HL-60 (cell line): ENCODE measurements around the gene RPL3.

ENCODE experiments used
- DNase-seq, 2 experiments: peaks; one replicate each; pipeline ENCODE4 v3.0.0-alpha.2; 2010 to 2020; ENCODE audit warnings: low read depth in 1 of 2, low spot score in 1 of 2
- H3K27ac ChIP-seq: fragments of 250-450 bp; sonication (Bioruptor Pico); replicated peaks from 2 replicates; pipeline ENCODE4 v1.5.1; 2020; ENCODE audit warnings: mild to moderate bottlenecking, moderate library complexity
- H3K27me3 ChIP-seq: fragments of 250-450 bp; sonication (Bioruptor Pico); 2 replicates; pipeline ENCODE4 v1.5.1; 2021; ENCODE audit warnings: mild to moderate bottlenecking, moderate library complexity; ENCODE audit not compliant: insufficient read depth, poor library complexity, severe bottlenecking
- H3K4me3 ChIP-seq: replicated peaks from 2 replicates; pipeline ENCODE4 v1.5.1; 2011; ENCODE audit warnings: mild to moderate bottlenecking, control low read depth, low read length; ENCODE audit not compliant: insufficient read depth
- CTCF ChIP-seq: IDR thresholded peaks from one replicate; pipeline ENCODE4 v1.5.1; 2011; ENCODE audit warnings: low read length, control low read depth, inconsistent platforms; ENCODE audit not compliant: insufficient read depth
- GABPA ChIP-seq: IDR thresholded peaks from 2 replicates; pipeline ENCODE4 v1.6.1; 2012; ENCODE audit warnings: low read depth
- POLR2AphosphoS5 ChIP-seq: IDR thresholded peaks from 2 replicates; pipeline ENCODE4 v1.6.1; 2012; ENCODE audit warnings: low read depth
- REST ChIP-seq: IDR thresholded peaks from 2 replicates; pipeline ENCODE4 v1.6.1; 2012; ENCODE audit warnings: low read depth; ENCODE audit not compliant: insufficient replicate concordance
- SPI1 ChIP-seq: IDR thresholded peaks from 2 replicates; pipeline ENCODE4 v1.6.1; 2012; ENCODE audit warnings: low read depth, mild to moderate bottlenecking, borderline replicate concordance

Gene RPL3

GRCh38 chr22:39275814-39276439 lies 43.5 kb downstream of the RPL3 start:
- no peak overlapping the region for H3K27ac ChIP-seq
- DNase-seq: no peak
- H3K4me3 ChIP-seq: no peak overlapping the region
- TF ChIP-seq GABPA: no peak
- TF ChIP-seq POLR2AphosphoS5: no peak
- no peak for TF ChIP-seq REST
- no peak for TF ChIP-seq SPI1
- no peak for TF ChIP-seq CTCF
- peaks cover 2% of the 10 kb centered on the region for H3K27me3 ChIP-seq

GRCh38 chr22:39273950-39274887 lies 45.2 kb downstream of the RPL3 start:
- TF ChIP-seq REST (no peak), GABPA (no peak), SPI1 (no peak), POLR2AphosphoS5 (no peak), CTCF (no peak)
- Histone ChIP-seq H3K4me3 (no peak overlapping the region), H3K27me3 (peaks cover 2% of the 10 kb centered on the region), H3K27ac (no peak overlapping the region)
- no peak for DNase-seq

- no peak overlapping the region for H3K27ac ChIP-seq
- no peaks in the 10 kb centered on the region for H3K27me3 ChIP-seq
- no peak for DNase-seq
- H3K4me3 ChIP-seq: no peak overlapping the region
- TF ChIP-seq GABPA: no peak
- TF ChIP-seq SPI1: no peak
- no peak for TF ChIP-seq CTCF
- TF ChIP-seq REST: no peak
- no peak for TF ChIP-seq POLR2AphosphoS5
Observed at GRCh38 chr22:39270792-39271191, 48.6 kb downstream of the RPL3 start.
